ENCODE data around the gene SALL3.

Gene SALL3

DNA sequence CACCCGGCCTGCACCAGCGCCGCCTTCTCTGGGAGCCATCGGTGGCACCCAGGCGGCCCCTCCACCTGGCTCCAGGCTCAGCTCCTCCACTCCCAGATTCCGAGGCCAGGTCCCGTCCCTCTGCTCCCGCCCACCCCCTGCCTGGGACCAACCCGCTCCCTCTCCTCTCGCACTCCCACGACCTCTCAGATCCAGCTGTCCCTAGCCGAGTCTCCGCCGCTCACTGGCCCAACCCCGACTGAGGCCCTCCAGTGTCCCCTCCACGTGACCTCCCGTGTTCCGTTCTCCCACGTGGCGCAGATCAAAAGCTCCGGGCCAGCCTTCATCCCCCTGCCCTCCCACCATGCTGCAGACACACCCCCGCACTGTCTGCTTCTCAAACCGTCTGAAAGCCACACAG, 14.4 kb upstream of the SALL3 start:
- in situ Hi-C loops (cut with MboI; ENCODE audit: low sequenced_read_pairs): no loop called here

DNA sequence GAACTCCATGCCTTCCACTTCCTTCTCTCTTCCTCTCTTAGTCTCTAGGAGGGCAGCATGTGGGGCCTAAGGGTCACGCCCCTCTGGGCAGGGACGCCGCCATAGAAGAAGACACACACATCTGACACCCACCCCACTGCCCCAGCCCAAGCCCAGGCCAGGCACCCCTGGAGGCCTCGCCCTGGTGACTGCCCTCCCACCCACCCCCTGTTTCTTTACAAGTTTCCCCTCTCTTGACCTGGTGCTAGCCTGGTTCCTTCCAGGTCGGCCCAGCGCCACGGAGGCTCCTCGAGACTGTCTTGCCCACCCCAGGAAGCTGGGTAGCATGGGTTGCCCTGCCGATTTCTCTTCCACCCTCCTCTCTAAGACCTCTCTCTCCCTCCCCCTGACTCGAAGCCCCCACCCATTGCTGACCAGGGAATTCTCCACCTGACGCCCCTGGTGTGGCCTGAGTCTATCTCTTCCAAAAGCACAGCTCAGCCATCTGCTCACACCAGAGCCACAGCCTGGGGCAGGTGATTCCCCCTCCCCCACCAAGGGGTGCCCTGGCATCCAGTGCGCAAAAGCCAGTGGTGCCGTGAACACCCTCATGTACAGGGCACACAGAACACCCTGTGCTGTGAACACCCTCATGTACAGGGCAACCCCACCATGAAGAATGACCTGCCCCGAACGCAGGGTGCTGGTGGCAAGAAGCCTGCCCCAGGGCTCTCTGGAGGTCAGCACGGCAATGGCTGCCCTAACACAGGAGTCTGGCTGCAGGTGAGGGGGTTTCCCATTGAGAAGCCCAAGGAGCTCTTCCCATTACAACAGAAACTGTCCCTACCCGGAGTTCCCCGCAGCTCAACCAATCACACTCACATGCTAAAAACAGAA, 13.5 kb upstream of the SALL3 start:
- in situ Hi-C loops (cut with MboI; ENCODE audit: low sequenced_read_pairs): no loop called here

DNA sequence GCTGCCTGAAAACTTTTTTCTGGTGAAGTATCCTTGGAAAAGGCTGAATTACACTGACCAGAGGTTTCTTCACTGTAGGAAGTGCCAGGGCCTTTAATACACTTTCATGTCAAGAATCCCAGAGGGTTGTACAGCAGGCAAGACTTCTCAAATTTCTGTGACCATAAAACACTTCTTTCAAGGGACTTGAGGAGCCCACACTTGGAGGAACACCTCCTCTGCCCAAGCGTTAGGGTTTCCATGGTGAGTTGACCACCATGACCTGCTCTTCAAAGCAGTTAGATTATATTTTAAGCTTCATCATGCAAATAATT, 12.9 kb upstream of the SALL3 start:
- in situ Hi-C loops (cut with MboI; ENCODE audit: low sequenced_read_pairs): no loop called here

DNA sequence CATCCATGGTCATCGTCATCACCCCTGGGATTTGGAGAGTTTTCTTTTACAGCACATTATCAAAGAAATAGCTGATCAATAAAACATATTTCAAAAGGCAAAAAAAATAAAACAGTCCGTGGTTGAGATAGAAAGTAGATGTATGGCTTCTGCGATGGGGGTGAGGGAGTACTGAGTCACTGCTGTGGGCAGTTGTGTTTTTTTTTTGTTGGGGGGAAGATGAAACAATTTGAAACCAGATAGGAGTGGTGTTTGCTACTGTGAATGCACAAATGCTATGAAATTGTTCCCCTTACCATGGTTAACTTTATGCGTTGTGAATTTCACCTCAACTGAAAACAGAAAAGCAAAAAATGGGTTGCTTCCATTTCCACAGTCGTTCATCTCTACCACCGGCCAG, 11.9 kb upstream of the SALL3 start:
- in situ Hi-C loops (cut with MboI; ENCODE audit: low sequenced_read_pairs): no loop called here

DNA sequence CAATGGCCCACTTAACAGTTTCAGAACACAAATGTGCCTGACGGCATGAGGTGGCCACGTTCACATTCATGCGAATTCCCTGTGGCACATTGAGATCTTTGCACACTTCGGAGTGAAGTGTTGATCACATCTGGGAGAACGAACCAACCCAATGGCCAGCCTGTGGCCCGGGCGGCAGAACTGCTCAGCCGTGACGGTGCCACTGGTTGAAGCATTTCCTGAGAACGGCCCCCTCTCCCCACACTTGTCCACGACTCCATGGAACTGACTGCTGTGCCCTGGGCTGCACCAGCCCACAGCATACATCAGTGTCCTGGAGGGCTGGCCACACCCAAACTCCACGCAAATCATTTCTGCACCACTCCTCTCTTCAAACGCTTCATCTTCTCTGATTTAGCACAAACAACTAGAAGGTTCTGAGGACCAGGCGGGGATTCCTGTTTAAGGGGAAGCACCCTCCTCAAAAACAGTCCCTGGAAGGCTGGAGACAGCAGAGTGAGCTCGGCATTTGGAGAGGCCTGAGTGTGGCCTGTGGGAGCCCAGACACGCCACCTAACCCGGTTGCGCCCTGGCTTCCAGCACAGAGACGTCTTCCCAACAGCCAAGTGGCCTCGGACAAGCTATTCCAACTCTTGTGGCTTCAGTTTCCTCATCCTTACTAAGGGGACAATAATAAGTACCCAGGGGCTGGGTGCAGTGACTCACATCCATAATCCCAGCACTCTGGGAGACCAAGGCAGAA, 9.9 kb upstream of the SALL3 start:
- in situ Hi-C loops (cut with MboI; ENCODE audit: low sequenced_read_pairs): no loop called here

DNA sequence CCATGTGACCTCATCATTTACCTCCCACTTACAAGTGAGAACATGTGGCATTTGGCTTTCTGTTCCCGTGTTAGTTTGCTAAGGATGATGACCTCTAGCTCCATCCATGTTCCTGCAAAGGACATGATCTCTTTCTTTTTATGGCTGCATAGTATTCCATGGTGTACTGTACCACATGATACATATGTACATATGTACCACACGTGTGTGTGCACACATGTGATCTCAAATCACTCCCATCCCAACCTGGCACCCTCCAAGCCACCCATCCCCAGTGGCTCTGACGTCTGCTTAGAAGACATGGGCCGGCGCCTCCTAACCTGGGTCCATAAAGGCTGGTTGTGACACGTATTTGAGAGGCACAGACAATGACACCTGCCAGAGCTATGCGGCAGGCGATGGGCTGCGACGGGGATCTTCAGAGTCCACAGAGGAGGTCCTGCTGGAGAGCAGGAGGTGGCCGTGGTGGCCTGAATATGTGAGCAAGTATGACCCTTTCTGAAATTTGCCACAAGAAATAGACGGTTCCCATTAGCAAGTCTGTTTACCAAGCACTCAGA, 8.8 kb upstream of the SALL3 start:
- in situ Hi-C loops (cut with MboI; ENCODE audit: low sequenced_read_pairs): no loop called here

DNA sequence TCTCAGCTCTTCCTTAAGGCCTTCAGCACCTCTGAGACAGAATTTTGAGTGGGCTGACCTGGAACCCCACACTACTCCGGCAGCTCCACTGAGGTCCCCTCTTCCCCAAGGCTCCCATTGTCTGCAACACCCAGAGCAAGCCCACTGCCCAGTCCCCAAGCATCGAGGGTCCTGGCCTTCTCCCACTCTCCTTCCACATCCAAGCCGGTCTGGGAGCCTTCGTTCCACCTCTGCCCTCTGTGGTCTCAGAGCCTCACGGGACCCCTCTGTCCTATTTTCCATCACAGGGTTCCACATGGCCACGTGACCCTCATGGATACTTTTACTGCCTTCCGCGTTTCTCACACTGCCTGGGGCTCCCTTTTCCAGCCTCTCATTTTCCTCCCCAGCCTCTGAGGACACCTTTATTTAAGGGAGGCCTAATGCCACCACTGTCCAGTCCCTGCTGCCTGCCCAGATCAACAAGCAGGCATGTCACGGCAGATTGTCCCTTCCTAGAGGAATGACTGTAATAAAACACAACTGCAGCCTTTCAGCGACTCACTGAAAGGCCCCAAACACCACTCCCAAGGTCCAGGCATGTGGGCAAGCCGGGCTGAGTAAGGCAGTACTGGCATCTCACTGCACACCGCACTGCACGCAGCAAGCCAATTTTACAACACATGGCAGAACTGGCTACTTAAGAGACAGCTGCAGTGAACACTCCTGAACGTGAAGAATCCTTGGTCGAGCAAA, 7.9 kb upstream of the SALL3 start:
- in situ Hi-C loops (cut with MboI; ENCODE audit: low sequenced_read_pairs): no loop called here

DNA sequence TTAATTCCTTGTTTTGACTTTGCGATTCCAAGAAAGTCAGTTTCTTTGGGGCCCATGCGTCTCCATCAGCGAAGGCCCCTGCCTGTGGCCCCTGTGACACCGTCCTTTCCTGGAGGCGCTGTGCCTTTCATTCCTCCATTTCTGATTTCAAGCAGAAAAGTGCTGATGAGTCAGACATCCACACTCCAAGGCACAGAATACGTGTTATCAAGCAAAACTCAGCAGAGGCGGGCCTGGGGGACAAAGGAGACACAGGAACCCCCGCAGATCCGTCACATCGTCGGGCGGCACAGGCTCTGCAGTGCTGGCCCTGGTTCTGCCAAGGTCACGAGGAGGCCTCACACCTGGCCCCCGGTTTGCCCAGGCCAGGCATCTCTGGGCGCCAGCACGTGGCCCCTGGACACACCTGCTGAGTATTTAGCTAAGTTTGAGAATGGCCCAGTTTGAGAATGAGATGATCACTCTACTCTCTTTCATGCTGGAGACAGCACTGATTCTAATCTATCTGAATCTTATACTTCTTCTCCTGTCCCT, 7.2 kb upstream of the SALL3 start:
- in situ Hi-C loops (cut with MboI; ENCODE audit: low sequenced_read_pairs): no loop called here

DNA sequence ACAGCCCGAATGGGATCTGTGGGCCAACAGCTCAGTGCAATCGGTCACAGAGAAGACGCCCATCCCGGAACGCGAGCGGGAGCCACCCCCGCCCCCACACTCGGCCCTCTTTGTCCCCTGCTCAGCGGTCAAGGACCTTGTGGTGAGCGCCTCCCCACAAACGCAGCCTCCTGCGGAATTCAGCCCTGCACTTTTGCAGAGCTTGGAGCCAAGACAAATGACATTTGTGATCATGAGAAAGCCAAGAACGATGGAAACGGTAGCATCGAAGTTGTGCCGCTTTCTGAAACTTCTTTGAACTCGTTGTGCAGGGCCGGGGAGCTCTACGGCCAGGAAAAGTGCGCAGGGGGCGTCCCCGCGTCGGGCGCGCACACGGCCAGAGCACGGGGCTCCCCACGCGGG, 6.7 kb upstream of the SALL3 start:
- in situ Hi-C loops (cut with MboI; ENCODE audit: low sequenced_read_pairs): no loop called here

DNA sequence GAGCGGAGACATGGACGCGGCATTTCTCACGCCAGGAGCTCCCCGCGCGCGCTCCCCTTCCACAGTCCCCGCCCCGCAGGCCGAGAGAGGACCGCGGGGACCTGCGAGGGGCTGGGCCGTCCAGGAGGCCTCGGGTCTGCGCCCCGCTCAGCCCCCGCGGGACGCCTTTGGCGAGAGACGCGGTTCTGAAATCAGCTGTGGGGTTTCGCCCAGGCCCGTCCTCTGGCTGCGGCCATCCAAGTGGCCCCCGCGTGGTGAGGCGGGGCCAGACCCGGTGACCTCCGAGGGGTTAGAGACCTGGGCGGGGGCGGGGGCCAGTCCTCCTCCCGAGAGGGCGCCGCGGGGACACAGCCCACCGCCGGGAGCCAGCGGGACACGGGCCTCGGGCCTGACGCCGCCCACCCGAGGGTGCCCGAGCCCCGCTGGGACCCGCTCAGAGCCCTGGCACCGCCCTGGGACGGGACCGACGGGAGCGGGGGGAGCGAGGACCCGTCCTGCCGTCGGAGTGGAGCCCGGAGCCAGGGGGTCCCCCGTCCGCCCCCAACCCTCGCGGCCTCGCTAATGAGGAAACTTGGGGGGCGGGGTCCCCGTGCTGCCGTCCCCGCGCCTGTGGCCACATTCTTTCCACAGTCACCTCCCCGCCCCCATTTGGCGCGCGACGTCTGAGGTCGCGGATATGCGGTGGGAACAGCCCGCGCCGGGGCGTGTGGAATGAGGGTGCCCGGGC, 6.1 kb upstream of the SALL3 start:
- in situ Hi-C loops (cut with MboI; ENCODE audit: low sequenced_read_pairs): no loop called here

DNA sequence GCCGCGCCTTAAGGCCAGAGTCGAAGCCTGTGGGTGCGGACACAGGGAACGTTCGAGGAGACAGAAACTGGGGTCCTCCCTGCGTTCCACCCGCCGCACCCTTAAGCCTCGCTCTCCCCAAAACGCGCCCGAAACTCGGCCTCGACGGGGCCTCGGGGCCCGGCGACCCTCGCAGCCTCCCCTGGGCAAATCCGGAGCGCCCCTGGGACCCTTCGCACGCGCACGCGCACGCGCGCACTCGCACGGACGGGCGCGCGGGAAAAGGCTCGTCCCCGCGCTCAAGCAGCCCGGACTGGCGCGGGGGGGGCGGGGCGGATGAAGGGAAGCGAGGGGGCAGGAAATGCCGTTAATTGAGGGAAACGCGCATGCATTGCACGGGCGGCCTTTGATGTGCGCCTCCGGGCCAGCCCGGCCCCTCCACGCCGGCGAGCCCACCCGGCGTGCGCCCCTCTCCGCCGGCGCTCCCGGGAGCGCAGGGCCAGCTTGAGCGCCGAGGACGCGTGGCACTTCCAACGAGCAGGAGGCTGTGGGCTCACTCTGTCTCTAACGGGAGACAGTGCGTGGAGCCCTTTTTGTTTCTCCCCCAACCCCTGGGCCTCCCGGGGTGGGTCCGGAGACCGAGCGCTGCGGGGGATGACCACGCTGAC, 5.4 kb upstream of the SALL3 start:
- in situ Hi-C loops (cut with MboI; ENCODE audit: low sequenced_read_pairs): no loop called here

DNA sequence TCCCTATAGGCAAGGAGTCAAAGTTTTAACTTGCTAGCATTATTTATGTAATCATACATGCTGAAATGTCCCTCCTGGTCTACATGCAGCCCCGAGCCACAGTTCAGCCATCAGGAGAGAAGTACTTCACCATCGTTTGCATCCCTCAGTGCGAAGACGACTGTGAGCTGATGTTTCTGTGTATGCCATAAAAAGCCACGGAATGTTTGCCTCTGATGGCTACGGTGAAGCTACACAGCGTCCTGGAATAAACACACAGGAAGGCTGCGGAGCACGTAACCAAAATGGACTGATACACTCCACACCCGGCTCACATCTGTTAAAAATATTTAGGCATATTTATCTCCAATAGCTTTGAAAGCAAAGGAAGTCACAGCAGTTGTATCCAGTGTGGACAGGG, 4.3 kb upstream of the SALL3 start:
- in situ Hi-C loops (cut with MboI; ENCODE audit: low sequenced_read_pairs): no loop called here

DNA sequence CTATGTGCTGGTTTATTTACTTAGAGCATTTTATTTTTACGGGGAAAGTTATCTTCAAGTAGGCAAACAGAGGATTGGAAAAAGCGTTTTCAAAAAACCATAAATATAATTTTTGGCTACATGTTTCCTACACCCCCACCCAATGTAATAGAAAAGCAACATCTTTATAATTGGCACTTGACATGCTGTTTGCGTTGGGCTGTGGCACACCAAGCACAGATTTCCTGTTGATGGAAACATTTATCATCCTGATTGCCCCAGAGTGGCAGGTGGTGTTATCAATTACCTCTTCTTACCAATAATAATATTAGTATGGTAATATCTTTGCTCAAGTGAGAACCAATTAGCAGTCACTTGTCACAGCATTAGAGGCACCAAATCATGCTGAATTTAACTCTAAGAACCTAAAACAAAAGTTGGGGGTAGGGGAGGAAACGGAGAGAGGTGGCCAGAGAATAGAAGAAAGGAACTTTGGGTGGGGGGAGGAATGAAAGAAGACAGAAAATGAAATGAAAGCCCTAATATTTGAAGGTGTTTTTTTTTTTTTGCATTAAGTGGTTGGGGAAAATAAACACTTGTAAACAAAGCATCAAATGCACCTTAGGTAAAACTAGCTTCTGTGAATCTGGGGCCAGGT, 3.8 kb upstream of the SALL3 start:
- in situ Hi-C loops (cut with MboI; ENCODE audit: low sequenced_read_pairs): no loop called here

DNA sequence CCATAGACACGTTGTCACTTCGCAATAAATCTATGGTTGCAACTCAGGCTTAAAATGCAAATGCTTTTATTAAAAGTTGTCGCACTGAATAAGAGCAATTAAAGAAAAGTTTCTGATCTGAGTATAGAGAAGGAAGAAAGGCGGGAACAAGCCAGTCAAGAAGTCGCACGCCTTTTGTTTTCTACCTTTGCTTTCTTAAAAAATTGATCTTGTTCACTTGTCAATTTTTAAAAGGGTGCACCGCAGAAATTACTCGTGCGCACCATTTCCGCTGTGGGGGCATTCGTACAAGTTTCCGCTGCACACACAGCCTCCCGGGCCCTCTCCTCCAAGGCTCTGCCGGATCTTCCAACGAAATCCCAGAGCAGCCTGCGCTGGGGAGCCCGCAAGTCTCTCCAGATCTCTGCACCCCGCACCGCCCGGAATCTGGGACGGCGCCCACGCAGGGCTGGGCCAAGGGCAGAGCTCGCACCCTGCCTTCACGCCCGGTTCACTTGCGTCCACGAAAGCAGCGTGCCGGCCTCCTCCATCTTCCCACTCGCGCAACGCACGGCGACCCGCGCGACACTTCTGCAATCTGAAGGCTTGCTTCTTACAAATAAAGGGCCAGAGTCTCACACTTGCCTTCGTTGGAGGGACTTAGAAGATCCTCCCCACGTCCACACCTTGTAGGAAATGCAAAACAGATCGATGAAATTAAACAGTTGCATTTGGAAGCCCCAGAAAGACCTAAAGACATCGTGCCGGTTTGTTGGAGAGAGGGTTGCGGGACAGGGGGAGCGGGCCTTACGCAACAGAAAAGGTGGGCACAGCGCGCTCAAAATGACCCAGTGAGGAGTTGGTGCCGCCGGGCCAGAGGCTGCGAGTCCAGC, 2.6 kb upstream of the SALL3 start:
- in situ Hi-C loops (cut with MboI; ENCODE audit: low sequenced_read_pairs): no loop called here

DNA sequence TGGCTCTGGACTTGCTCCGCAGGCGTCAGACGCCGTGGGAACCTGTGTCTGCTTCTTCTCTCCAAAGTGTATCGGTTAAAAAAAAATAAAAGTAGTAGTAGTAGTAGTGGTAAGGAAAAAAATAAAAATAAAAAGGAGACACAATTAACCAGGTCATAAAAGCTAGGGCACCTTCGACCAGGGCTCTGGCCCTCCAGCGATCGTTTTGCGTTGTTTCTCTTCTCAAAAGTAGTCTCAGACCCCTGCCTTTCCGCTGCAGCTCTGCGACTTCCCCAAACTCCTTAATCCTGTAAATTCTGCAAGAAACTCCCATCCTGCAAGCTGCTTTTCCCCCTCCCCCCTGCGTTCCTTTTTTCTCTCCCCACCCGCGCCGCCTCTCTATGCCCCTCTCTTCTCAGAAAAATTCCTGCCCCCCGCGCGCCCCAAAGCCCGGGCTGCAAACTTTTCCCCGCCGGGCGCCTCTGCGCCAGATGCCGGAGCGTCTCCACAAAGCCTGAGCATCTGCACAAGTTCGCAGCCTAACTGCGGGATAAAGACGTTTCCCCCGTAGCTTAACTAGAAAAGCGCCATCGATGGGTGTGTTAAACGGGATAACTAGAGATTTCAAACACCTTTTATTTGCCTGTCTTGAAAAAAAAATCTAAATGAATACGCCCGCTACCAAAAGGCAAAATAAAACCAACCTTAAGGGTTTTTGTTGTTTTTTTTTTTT, 1.8 kb upstream of the SALL3 start:
- in situ Hi-C loops (cut with MboI; ENCODE audit: low sequenced_read_pairs): no loop called here

DNA sequence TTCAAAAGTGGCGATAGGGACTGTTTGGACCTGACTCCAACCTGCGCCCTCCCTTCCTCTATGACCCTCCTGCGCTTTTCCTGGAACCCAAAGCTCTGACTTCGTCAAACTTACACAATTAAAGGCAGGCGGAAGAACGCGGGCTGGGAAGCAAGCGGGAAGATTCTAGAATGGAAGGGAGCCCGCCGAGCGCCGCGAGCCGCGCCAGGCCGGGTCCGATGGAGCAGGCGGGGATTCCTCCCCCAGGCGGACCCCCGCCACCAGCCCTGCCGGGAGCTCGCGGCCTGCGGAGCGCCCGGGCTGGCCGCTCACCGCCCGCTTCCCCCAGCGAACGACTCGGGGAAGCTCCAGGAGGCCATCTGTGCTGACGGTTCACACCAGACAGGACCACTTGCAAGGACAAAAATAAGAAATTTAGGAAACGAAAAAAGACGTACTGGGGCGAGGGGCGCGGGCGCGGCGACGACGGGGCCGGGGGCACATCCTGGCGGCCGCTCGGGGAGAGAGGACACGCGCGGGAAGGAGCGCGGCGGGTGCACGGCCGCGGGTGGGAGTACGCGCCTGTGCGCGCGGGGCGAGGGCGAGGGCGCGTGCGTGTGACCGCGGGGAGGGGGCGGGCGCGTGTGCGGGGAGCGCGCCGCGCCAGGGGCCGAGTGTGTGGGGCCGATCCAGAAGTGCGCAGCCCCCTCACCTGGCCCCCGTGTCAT, 1.1 kb upstream of the SALL3 start:
- in situ Hi-C loops (cut with MboI; ENCODE audit: low sequenced_read_pairs): no loop called here

DNA sequence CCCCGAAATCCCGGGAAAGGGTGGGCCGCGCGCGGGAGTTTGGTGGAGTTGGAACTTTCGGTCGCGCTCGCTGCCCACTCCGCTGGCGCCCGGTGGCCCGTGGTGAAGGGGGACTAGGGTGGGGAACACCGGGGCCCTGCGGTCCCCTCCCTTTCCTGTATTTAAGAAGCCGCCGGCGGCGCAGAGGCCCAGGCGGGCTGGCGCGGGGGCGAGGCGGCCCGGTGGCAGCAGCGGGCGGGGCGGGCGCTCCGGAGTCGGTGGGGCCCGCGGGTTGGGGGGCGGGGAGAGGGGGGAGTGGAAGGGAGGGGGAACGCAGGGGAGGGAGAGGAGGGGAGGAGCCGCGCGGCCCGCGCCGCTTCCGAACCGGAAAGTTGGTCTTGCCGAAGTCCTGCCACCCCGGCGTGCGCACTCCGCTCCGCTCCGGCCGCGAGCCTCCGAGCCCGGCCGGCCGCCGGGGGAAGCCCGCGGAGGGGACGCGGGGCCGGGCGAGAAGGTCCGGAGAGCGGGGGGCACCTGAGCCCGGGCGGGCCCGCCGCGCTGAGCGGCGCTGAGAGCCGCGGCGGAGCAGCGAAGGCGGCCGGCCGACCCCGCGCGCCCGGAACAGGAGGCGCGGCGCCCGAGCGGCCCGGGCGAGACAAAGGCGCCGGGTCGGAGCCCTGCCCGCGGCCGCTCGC, 425 bp upstream of the SALL3 start:
- in situ Hi-C loops (cut with MboI; ENCODE audit: low sequenced_read_pairs): no loop called here
